ENCODE results near the gene FILIP1. TPM values are rescaled to one million over a fixed set of nuclear protein-coding genes. Genes with fewer than 3 reads are reported as not detected.

The FILIP1 gene
- total and polyA plus RNA-seq, 2 of the 8 experiments (the other 6 are each of a cell fraction or from before 2014, with no cell fraction given), result 2.4 to 5.7 TPM

DNA sequence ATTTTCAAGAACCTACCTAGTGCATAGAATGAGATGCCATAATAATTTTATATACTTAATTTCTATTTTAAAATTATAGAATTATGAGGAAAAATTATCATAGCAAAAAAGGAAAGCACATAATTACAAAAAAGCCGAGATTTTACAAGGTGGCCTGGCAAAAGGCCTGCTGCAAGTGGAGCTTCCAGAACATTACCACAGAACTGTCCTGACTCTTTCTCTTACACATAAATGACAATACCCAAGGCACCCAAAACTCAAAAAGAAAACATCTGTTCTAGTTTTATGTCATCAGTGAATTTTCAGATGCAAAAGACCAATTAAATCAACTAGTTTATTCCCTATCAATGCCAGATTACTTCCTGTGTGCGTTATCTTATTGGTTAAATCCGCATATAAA is 74.2 kb downstream of the FILIP1 start:
- FAIRE-seq, result no peak
- CTCF ChIA-PET (ENCODE audit: partially characterized antibody), result no interaction called here
- TF ChIP-seq SAP30 (IDR thresholded peaks at IDR 0.05; ENCODE audit: insufficient read depth, insufficient replicate concordance, low read length) (no peak), KDM4A (IDR thresholded peaks at IDR 0.05; ENCODE audit: low read depth, low read length, severe bottlenecking) (no peak), SP1 (IDR thresholded peaks at IDR 0.05; ENCODE audit: low read depth, low read length) (no peak), CBX5 (IDR thresholded peaks at IDR 0.05; ENCODE audit: low read depth, low read length) (no peak), GABPA (IDR thresholded peaks at IDR 0.05; ENCODE audit: borderline replicate concordance, insufficient read depth, low read length) (no peak), SUZ12 (IDR thresholded peaks at IDR 0.05; ENCODE audit: low read length) (no peak), TAF1 (IDR thresholded peaks at IDR 0.05; ENCODE audit: low read depth, low read length) (no peak), BRCA1 (IDR thresholded peaks at IDR 0.05; ENCODE audit: low read depth, low read length) (no peak), ZNF274 (IDR thresholded peaks at IDR 0.05; ENCODE audit: borderline replicate concordance, extremely low read depth, low read length) (no peak), POLR2AphosphoS5 (IDR thresholded peaks at IDR 0.05; ENCODE audit: low read depth, low read length) (no peak), SP2 (IDR thresholded peaks at IDR 0.05; ENCODE audit: low read length) (no peak), SIN3A (conservative IDR thresholded peaks at IDR 0.05 in 1 of 2, IDR thresholded peaks at IDR 0.05 in 1 of 2; ENCODE audit: low read depth in 1 of 2, low read length in 2 of 2) (no peak)
- TF ChIP-seq, protein P1, sequence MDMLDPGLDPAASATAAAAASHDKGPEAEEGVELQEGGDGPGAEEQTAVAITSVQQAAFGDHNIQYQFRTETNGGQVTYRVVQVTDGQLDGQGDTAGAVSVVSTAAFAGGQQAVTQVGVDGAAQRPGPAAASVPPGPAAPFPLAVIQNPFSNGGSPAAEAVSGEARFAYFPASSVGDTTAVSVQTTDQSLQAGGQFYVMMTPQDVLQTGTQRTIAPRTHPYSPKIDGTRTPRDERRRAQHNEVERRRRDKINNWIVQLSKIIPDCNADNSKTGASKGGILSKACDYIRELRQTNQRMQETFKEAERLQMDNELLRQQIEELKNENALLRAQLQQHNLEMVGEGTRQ (IDR thresholded peaks at IDR 0.05; ENCODE audit: low read length), result no peak

More for the DNA sequence above, 74.2 kb downstream of the FILIP1 start:
- no peaks in the 10 kb centered on the region for H3K23me2 ChIP-seq (ENCODE audit: low read depth, low read length)
- H4K5ac ChIP-seq (ENCODE audit: insufficient read length, low read depth, low read length), result no peak overlapping the region
- no peak overlapping the region for H3K4me3 ChIP-seq (ENCODE audit: extremely low read depth in 1 of 4, insufficient read depth in 2 of 4, low read depth in 3 of 4, low read length in 4 of 4)
- no peak overlapping the region for H3K56ac ChIP-seq (replicated peaks; ENCODE audit: insufficient read length, low read depth, low read length)
- H4K20me1 ChIP-seq (replicated peaks in 1 of 2; ENCODE audit: control insufficient read depth in 1 of 2, insufficient read depth in 2 of 2, low read length in 2 of 2), result no peaks in the 10 kb centered on the region
- H3K18ac ChIP-seq (ENCODE audit: extremely low read depth, low read length), result no peak overlapping the region
- no peaks in the 10 kb centered on the region for H3K79me1 ChIP-seq (ENCODE audit: low read depth, low read length)
- H3K4me2 ChIP-seq (ENCODE audit: insufficient read depth in 1 of 2, low read depth in 2 of 2, low read length in 2 of 2), result no peak overlapping the region
- H4K91ac ChIP-seq (replicated peaks; ENCODE audit: insufficient read length, low read length), result no peak overlapping the region
- DNase-seq (ENCODE audit: low read depth in 1 of 2, low spot score in 2 of 2), result no peak
- H3K4ac ChIP-seq (replicated peaks; ENCODE audit: insufficient read length, low read depth, low read length), result no peak overlapping the region
- no peak overlapping the region for H3K14ac ChIP-seq (ENCODE audit: insufficient read length)
- WGBS, 2 experiments (ENCODE audit: extremely low coverage in 1 of 2, insufficient coverage in 1 of 2, insufficient read length in 1 of 2, insufficient replicate concordance in 2 of 2, low coverage in 1 of 2, low lambda C conversion rate in 2 of 2, missing lambda C conversion rate in 1 of 2), result 94% methylated on average over 3 of the region's 3 CpGs; no CpG with 5 or more reads in 1 of the 2 experiments
- POLR2A ChIA-PET (ENCODE audit: partially characterized antibody), result no interaction called here
- no peak overlapping the region for H2BK15ac ChIP-seq (ENCODE audit: low read length)
- H3K23ac ChIP-seq (ENCODE audit: insufficient read length), result no peak overlapping the region
- H3K9me3 ChIP-seq (ENCODE audit: insufficient read depth in 2 of 2, low read depth in 1 of 2, low read length in 1 of 2), result no peaks in the 10 kb centered on the region
- H2AFZ ChIP-seq (ENCODE audit: low read length), result no peak overlapping the region
- H3K36me3 ChIP-seq (ENCODE audit: control insufficient read depth in 2 of 4, insufficient read depth in 4 of 4, low read length in 3 of 4), result no peaks in the 10 kb centered on the region; a peak in 1 of 8 replicates
- no peak overlapping the region for H2BK12ac ChIP-seq (ENCODE audit: low read depth, low read length)
- H3K27me3 ChIP-seq (replicated peaks in 1 of 4; ENCODE audit: control insufficient read depth in 3 of 4, extremely low read depth in 1 of 4, insufficient read depth in 3 of 4, low read length in 3 of 4), result no peaks in the 10 kb centered on the region
- no peak overlapping the region for H4K8ac ChIP-seq (ENCODE audit: extremely low read depth, insufficient read depth, low read length)
- H2AK5ac ChIP-seq (ENCODE audit: low read depth, low read length), result no peak overlapping the region
- no peaks in the 10 kb centered on the region for H3K79me2 ChIP-seq (ENCODE audit: control insufficient read depth in 1 of 2, insufficient read depth in 2 of 2, low read length in 2 of 2)
- no peaks in the 10 kb centered on the region for H3K4me1 ChIP-seq (replicated peaks in 1 of 4; ENCODE audit: control insufficient read depth in 3 of 4, insufficient read depth in 4 of 4, low read length in 3 of 4)
- H2BK120ac ChIP-seq (replicated peaks; ENCODE audit: low read depth, low read length), result no peak overlapping the region
- H2BK5ac ChIP-seq (ENCODE audit: low read depth, low read length), result no peak overlapping the region
- no peak overlapping the region for H2BK20ac ChIP-seq (ENCODE audit: low read length)
- no peak overlapping the region for H3K27ac ChIP-seq (ENCODE audit: low read depth, low read length)
- H3K9ac ChIP-seq (replicated peaks in 1 of 4; ENCODE audit: extremely low read depth in 1 of 4, low read depth in 3 of 4, low read length in 3 of 4), result no peak overlapping the region

All from H1 (cell line).